HEK293 (cell line): ENCODE data around the gene CLNS1A.

Experiments used
- SALL2 ChIP-seq: fragments of 450-650 bp; formaldehyde crosslinking; IDR thresholded peaks from 2 replicates; pipeline ENCODE4 v1.5.0; 2017; ENCODE audit warnings: missing biosample characterization, mild to moderate bottlenecking, missing genetic modification characterization, borderline replicate concordance
- ZNF324 ChIP-seq: fragments of 450-650 bp; formaldehyde crosslinking; IDR thresholded peaks from 2 replicates; pipeline ENCODE4 v1.5.1; 2016; ENCODE audit warnings: missing biosample characterization, missing genetic modification characterization
- ZNF416 ChIP-seq: fragments of 450-650 bp; formaldehyde crosslinking; IDR thresholded peaks from 2 replicates; pipeline ENCODE4 v1.5.1; 2016; ENCODE audit warnings: missing biosample characterization, missing genetic modification characterization
- ZNF701 ChIP-seq: fragments of 450-650 bp; formaldehyde crosslinking; IDR thresholded peaks from 2 replicates; pipeline ENCODE4 v1.5.1; 2016; ENCODE audit warnings: missing biosample characterization, missing genetic modification characterization
- ZNF792 ChIP-seq: fragments of 450-650 bp; formaldehyde crosslinking; IDR thresholded peaks from 2 replicates; pipeline ENCODE4 v1.5.1; 2016; ENCODE audit warnings: missing biosample characterization, missing genetic modification characterization
- TF ChIP-seq, protein P1 (sequence below): fragments of 450-650 bp; formaldehyde crosslinking; IDR thresholded peaks from 2 replicates; pipeline ENCODE4 v1.5.1; 2016; ENCODE audit warnings: missing biosample characterization, missing genetic modification characterization

GRCh38 chr11:77654770-77655434, 17.3 kb upstream of the CLNS1A start:
- TF ChIP-seq ZNF792 (tag by site-specific recombination) (no peak), ZNF416 (no peak), ZNF324 (tag by site-specific recombination) (no peak), ZNF701 (tag by site-specific recombination) (no peak), SALL2 (no peak)
- TF ChIP-seq, protein P1, sequence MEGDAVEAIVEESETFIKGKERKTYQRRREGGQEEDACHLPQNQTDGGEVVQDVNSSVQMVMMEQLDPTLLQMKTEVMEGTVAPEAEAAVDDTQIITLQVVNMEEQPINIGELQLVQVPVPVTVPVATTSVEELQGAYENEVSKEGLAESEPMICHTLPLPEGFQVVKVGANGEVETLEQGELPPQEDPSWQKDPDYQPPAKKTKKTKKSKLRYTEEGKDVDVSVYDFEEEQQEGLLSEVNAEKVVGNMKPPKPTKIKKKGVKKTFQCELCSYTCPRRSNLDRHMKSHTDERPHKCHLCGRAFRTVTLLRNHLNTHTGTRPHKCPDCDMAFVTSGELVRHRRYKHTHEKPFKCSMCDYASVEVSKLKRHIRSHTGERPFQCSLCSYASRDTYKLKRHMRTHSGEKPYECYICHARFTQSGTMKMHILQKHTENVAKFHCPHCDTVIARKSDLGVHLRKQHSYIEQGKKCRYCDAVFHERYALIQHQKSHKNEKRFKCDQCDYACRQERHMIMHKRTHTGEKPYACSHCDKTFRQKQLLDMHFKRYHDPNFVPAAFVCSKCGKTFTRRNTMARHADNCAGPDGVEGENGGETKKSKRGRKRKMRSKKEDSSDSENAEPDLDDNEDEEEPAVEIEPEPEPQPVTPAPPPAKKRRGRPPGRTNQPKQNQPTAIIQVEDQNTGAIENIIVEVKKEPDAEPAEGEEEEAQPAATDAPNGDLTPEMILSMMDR (tag by site-specific recombination), result no peak
